H9 (cell line): ENCODE data around the gene FERMT2. TPM values are rescaled to one million over a fixed set of nuclear protein-coding genes. Genes with fewer than 3 reads are reported as not detected.

Experiments
- DNase-seq: peaks from one replicate; pipeline ENCODE4 v3.0.0-alpha.2; 2017
- H2AFZ ChIP-seq: one replicate; pipeline ENCODE4 v1.6.1; 2013; ENCODE audit warnings: mild to moderate bottlenecking, low read length, control low read depth, moderate library complexity
- H2AK5ac ChIP-seq: 2 replicates; pipeline ENCODE4 v1.6.1; 2013; ENCODE audit warnings: low read length, control low read depth, mixed read lengths; ENCODE audit not compliant: insufficient read length
- H2BK120ac ChIP-seq: one replicate; pipeline ENCODE4 v1.6.1; 2013; ENCODE audit warnings: low read depth, mild to moderate bottlenecking, low read length, control low read depth, inconsistent platforms; ENCODE audit not compliant: poor library complexity, severe bottlenecking
- H2BK12ac ChIP-seq: 2 replicates; pipeline ENCODE4 v1.6.1; 2013; ENCODE audit warnings: low read length, control low read depth, mixed read lengths, low read depth; ENCODE audit not compliant: insufficient read length
- H2BK15ac ChIP-seq: 2 replicates; pipeline ENCODE4 v1.6.1; 2013; ENCODE audit warnings: low read depth, low read length, control low read depth
- H2BK20ac ChIP-seq: one replicate; pipeline ENCODE4 v1.6.1; 2013; ENCODE audit warnings: low read depth, mild to moderate bottlenecking, low read length, control low read depth, inconsistent platforms; ENCODE audit not compliant: poor library complexity, severe bottlenecking
- H2BK5ac ChIP-seq: 2 replicates; pipeline ENCODE4 v1.6.1; 2013; ENCODE audit warnings: low read length, control low read depth, mixed read lengths; ENCODE audit not compliant: insufficient read length
- H3K14ac ChIP-seq: 2 replicates; pipeline ENCODE4 v1.6.1; 2013; ENCODE audit warnings: low read length, control low read depth; ENCODE audit not compliant: insufficient read depth
- H3K18ac ChIP-seq: 2 replicates; pipeline ENCODE4 v1.6.1; 2013; ENCODE audit warnings: low read depth, mild to moderate bottlenecking, mixed read lengths, low read length, control low read depth; ENCODE audit not compliant: insufficient read length
- H3K23ac ChIP-seq: 2 replicates; pipeline ENCODE4 v1.6.1; 2013; ENCODE audit warnings: low read length, control low read depth, mixed read lengths, low read depth; ENCODE audit not compliant: insufficient read length
- H3K23me2 ChIP-seq: 2 replicates; pipeline ENCODE4 v1.6.1; 2013; ENCODE audit warnings: low read depth, mild to moderate bottlenecking, mixed read lengths, low read length, control low read depth; ENCODE audit not compliant: insufficient read length, poor library complexity, severe bottlenecking
- H3K27ac ChIP-seq: 2 replicates; pipeline ENCODE4 v1.5.1; 2013; ENCODE audit warnings: low read length, control low read depth, mixed read lengths, low read depth; ENCODE audit not compliant: insufficient read length
- H3K27me3 ChIP-seq: 2 replicates; pipeline ENCODE4 v1.6.1; 2013; ENCODE audit warnings: low read length, control low read depth, inconsistent platforms; ENCODE audit not compliant: insufficient read depth
- H3K4ac ChIP-seq: 2 replicates; pipeline ENCODE4 v1.6.1; 2013; ENCODE audit warnings: low read depth, mild to moderate bottlenecking, control low read depth, inconsistent platforms, low read length, moderate library complexity
- H3K4me1 ChIP-seq: 2 replicates; pipeline ENCODE4 v1.6.1; 2013; ENCODE audit warnings: low read length, control low read depth, inconsistent platforms; ENCODE audit not compliant: insufficient read depth
- H3K4me2 ChIP-seq: 2 replicates; pipeline ENCODE4 v1.6.1; 2013; ENCODE audit warnings: low read length, control low read depth, mixed read lengths; ENCODE audit not compliant: insufficient read length, insufficient read depth
- H3K56ac ChIP-seq: 2 replicates; pipeline ENCODE4 v1.6.1; 2013; ENCODE audit warnings: low read depth, mild to moderate bottlenecking, mixed read lengths, low read length, control low read depth; ENCODE audit not compliant: insufficient read length
- H3K79me1 ChIP-seq: 2 replicates; pipeline ENCODE4 v1.6.1; 2013; ENCODE audit warnings: low read depth, mild to moderate bottlenecking, moderate library complexity, low read length, control low read depth, inconsistent platforms; ENCODE audit not compliant: insufficient read depth, poor library complexity, severe bottlenecking
- H3K79me2 ChIP-seq: 2 replicates; pipeline ENCODE4 v1.6.1; 2013; ENCODE audit warnings: low read length, control low read depth, inconsistent platforms; ENCODE audit not compliant: insufficient read depth
- H3K9ac ChIP-seq: 2 replicates; pipeline ENCODE4 v1.6.1; 2013; ENCODE audit warnings: low read length, control low read depth, mixed read lengths; ENCODE audit not compliant: insufficient read length; ENCODE audit errors: extremely low read depth
- H3K9me3 ChIP-seq: one replicate; pipeline ENCODE4 v1.6.1; 2013; ENCODE audit warnings: low read depth, low read length, inconsistent platforms; ENCODE audit not compliant: control insufficient read depth
- H3T11ph ChIP-seq: one replicate; pipeline ENCODE4 v1.6.1; 2013; ENCODE audit warnings: mild to moderate bottlenecking, low read length, control low read depth, inconsistent platforms
- H4K20me1 ChIP-seq: one replicate; pipeline ENCODE4 v1.6.1; 2013; ENCODE audit not compliant: control insufficient read depth, insufficient read length, insufficient read depth
- H4K5ac ChIP-seq: 2 replicates; pipeline ENCODE4 v1.6.1; 2013; ENCODE audit warnings: low read depth, mild to moderate bottlenecking, mixed read lengths, low read length, control low read depth; ENCODE audit not compliant: insufficient read length
- H4K8ac ChIP-seq: replicated peaks from 2 replicates; pipeline ENCODE4 v1.6.1; 2013; ENCODE audit warnings: low read length, control low read depth, mixed read lengths, low read depth; ENCODE audit not compliant: insufficient read length
- H4K91ac ChIP-seq: 2 replicates; pipeline ENCODE4 v1.6.1; 2013; ENCODE audit warnings: low read depth, mild to moderate bottlenecking, moderate library complexity, mixed read lengths, low read length, control low read depth; ENCODE audit not compliant: insufficient read length
- H3K27ac Mint-ChIP-seq, 3 experiments: 2 replicates in 2 of 3; 3 replicates in 1 of 3; pipeline ENCODE4 v1.8.0; 2020 to 2021; ENCODE audit warnings: mixed read lengths in 3 of 3, mild to moderate bottlenecking in 1 of 3, moderate library complexity in 1 of 3
- H3K27me3 Mint-ChIP-seq: 2 replicates; pipeline ENCODE4 v1.8.0; 2021; ENCODE audit warnings: low read depth, mild to moderate bottlenecking, moderate library complexity, mixed read lengths
- H3K36me3 Mint-ChIP-seq, 3 experiments: 2 replicates in 2 of 3; 3 replicates in 1 of 3; pipeline ENCODE4 v1.8.0; 2020 to 2021; ENCODE audit warnings: low read depth in 3 of 3, mixed read lengths in 3 of 3; ENCODE audit not compliant: insufficient read depth in 1 of 3
- H3K4me1 Mint-ChIP-seq, 2 experiments: 2 replicates each; pipeline ENCODE4 v1.8.0; 2020; ENCODE audit warnings: mixed read lengths in 2 of 2
- H3K4me3 Mint-ChIP-seq, 2 experiments: 2 replicates in 1 of 2; 3 replicates in 1 of 2; pipeline ENCODE4 v1.8.0; 2020 to 2021; ENCODE audit warnings: mild to moderate bottlenecking in 2 of 2, mixed read lengths in 2 of 2, moderate library complexity in 1 of 2
- H3K9me3 Mint-ChIP-seq, 2 experiments: 2 replicates in 1 of 2; 3 replicates in 1 of 2; pipeline ENCODE4 v1.8.0; 2020; ENCODE audit warnings: mild to moderate bottlenecking in 2 of 2, mixed read lengths in 2 of 2, moderate library complexity in 1 of 2
- WGBS: extraction: QIAGEN DNeasy Blood & Tissue Kit; methylation state at CpG from one replicate; pipeline ENCODE4 v1.1.7; 2013; ENCODE audit warnings: missing lambda C conversion rate, low lambda C conversion rate, mixed read lengths; ENCODE audit not compliant: insufficient read length; ENCODE audit errors: extremely low coverage; 5-methylcytosine and 5-hydroxymethylcytosine counted together
- total RNA-seq: library from RNA; stranded (reverse); gene quantifications from 2 replicates; pipeline ENCODE4 v1.2.1, GENCODE V29; 2021
- TF ChIP-seq, protein P1 (sequence below): fragments of 200-600 bp; sonication (generic); conservative IDR thresholded peaks from 3 replicates; pipeline ENCODE4 v1.8.0; 2021; ENCODE audit warnings: antibody characterized with exemption, mild to moderate bottlenecking

FERMT2 gene
- total RNA-seq, 1 experiment from 2014 or later, result 128 TPM

DNA sequence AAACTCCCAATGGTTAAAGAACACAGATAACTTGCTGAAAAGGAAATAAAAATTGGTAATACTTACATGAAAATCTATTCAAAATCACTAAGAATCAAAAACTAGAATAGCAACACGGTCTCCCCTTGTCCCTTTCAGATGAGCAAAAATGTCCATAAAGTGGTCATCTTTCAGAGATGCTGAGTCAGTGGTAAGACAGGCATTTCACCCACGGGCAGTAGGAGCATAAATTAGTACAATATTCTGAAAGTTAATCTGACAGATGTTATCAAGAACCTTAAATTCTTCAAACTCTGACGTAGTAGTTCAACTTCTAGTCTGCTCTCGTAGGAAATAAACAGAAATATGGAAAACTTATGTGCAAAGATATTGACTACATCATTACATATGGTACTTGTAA, 126.4 kb downstream of the FERMT2 start:
- H2BK5ac ChIP-seq, result no peak overlapping the region
- Mint-ChIP-seq H3K4me3 (no peak overlapping the region), H3K27me3 (no peaks in the 10 kb centered on the region), H3K27ac (no peak overlapping the region), H3K9me3 (no peaks in the 10 kb centered on the region), H3K36me3 (no peaks in the 10 kb centered on the region), H3K4me1 (peaks cover 16 to 19% of the 10 kb centered on the region in 2 experiments)
- H4K91ac ChIP-seq, result no peak overlapping the region
- H3K9me3 ChIP-seq, result no peaks in the 10 kb centered on the region
- H2BK15ac ChIP-seq, result no peak overlapping the region
- H3K14ac ChIP-seq, result no peak overlapping the region
- no peak overlapping the region for H3K27ac ChIP-seq
- H4K5ac ChIP-seq, result no peak overlapping the region
- no peaks in the 10 kb centered on the region for H3K27me3 ChIP-seq
- no peak overlapping the region for H3K18ac ChIP-seq
- no peak overlapping the region for H3K56ac ChIP-seq
- no peak overlapping the region for H2BK12ac ChIP-seq
- no peak overlapping the region for H4K8ac ChIP-seq
- H2BK120ac ChIP-seq, result no peak overlapping the region
- TF ChIP-seq, protein P1, sequence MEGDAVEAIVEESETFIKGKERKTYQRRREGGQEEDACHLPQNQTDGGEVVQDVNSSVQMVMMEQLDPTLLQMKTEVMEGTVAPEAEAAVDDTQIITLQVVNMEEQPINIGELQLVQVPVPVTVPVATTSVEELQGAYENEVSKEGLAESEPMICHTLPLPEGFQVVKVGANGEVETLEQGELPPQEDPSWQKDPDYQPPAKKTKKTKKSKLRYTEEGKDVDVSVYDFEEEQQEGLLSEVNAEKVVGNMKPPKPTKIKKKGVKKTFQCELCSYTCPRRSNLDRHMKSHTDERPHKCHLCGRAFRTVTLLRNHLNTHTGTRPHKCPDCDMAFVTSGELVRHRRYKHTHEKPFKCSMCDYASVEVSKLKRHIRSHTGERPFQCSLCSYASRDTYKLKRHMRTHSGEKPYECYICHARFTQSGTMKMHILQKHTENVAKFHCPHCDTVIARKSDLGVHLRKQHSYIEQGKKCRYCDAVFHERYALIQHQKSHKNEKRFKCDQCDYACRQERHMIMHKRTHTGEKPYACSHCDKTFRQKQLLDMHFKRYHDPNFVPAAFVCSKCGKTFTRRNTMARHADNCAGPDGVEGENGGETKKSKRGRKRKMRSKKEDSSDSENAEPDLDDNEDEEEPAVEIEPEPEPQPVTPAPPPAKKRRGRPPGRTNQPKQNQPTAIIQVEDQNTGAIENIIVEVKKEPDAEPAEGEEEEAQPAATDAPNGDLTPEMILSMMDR, result no peak
- no peaks in the 10 kb centered on the region for H3K79me1 ChIP-seq
- no peak overlapping the region for H2AK5ac ChIP-seq
- H2BK20ac ChIP-seq, result no peak overlapping the region
- H3K23ac ChIP-seq, result no peak overlapping the region
- H4K20me1 ChIP-seq, result no peaks in the 10 kb centered on the region
- no CpG with 5 or more reads among the region's 4 CpGs for WGBS
- H3K23me2 ChIP-seq, result no peaks in the 10 kb centered on the region
- no peak overlapping the region for H2AFZ ChIP-seq
- H3K4ac ChIP-seq, result no peak overlapping the region
- no peaks in the 10 kb centered on the region for H3K79me2 ChIP-seq
- no peaks in the 10 kb centered on the region for H3K4me1 ChIP-seq
- H3K4me2 ChIP-seq, result no peak overlapping the region
- DNase-seq, result no peak
- H3T11ph ChIP-seq, result no peak overlapping the region
- H3K9ac ChIP-seq, result no peak overlapping the region
